Osteoblast (primary cell): Measurements from ENCODE around the gene SETD3. TPM values are rescaled to one million over a fixed set of nuclear protein-coding genes. Genes with fewer than 3 reads are reported as not detected.

Experiments used
- DNase-seq: peaks from one replicate; pipeline ENCODE4 v3.0.0; 2011; ENCODE audit warnings: low spot score, mixed read lengths; ENCODE audit not compliant: insufficient read length; ENCODE audit errors: missing footprints
- H2AFZ ChIP-seq: 2 replicates; pipeline ENCODE4 v1.6.0; 2011; ENCODE audit warnings: mild to moderate bottlenecking, low read length
- H3K27ac ChIP-seq: 2 replicates; pipeline ENCODE4 v1.5.1; 2011; ENCODE audit warnings: mild to moderate bottlenecking, low read depth, low read length, moderate library complexity
- H3K27me3 ChIP-seq: 2 replicates; pipeline ENCODE4 v1.6.0; 2012; ENCODE audit warnings: mild to moderate bottlenecking, control low read depth, inconsistent platforms, low read length, moderate library complexity; ENCODE audit not compliant: insufficient read depth
- H3K36me3 ChIP-seq: 2 replicates; pipeline ENCODE4 v1.5.1; 2011; ENCODE audit warnings: mild to moderate bottlenecking, low read length, control low read depth, moderate library complexity; ENCODE audit not compliant: insufficient read depth
- H3K4me1 ChIP-seq: 2 replicates; pipeline ENCODE4 v1.5.1; 2011; ENCODE audit warnings: mild to moderate bottlenecking, low read length, control low read depth, moderate library complexity; ENCODE audit not compliant: insufficient read depth
- H3K4me2 ChIP-seq: 2 replicates; pipeline ENCODE4 v1.6.0; 2011; ENCODE audit warnings: mild to moderate bottlenecking, low read length; ENCODE audit not compliant: insufficient read depth
- H3K4me3 ChIP-seq: fragments of 200-600 bp; sonication (generic); 3 replicates; pipeline ENCODE4 v1.5.1; 2012; ENCODE audit warnings: mild to moderate bottlenecking, low read length, inconsistent platforms; ENCODE audit not compliant: insufficient read depth
- H3K79me2 ChIP-seq: 2 replicates; pipeline ENCODE4 v1.6.0; 2012; ENCODE audit warnings: mild to moderate bottlenecking, low read length, control low read depth, inconsistent platforms; ENCODE audit not compliant: insufficient read depth
- H3K9me3 ChIP-seq: 2 replicates; pipeline ENCODE4 v1.5.1; 2011; ENCODE audit warnings: low read depth, low read length, control low read depth
- H4K20me1 ChIP-seq: 2 replicates; pipeline ENCODE4 v1.6.0; 2012; ENCODE audit warnings: mild to moderate bottlenecking, low read length, control low read depth; ENCODE audit not compliant: insufficient read depth
- CTCF ChIP-seq: IDR thresholded peaks from 2 replicates; pipeline ENCODE4 v1.5.1; 2011; ENCODE audit warnings: mild to moderate bottlenecking, low read depth, low read length, moderate library complexity; ENCODE audit errors: extremely low read depth
- total RNA-seq: library from RNA; depleted of rRNA; stranded (reverse); fragments of >200 nt; gene quantifications from 2 replicates; pipeline ENCODE4 v1.2.3, GENCODE V29; 2012

The SETD3 gene
- total RNA-seq, 1 donor: 65.1 TPM

DNA sequence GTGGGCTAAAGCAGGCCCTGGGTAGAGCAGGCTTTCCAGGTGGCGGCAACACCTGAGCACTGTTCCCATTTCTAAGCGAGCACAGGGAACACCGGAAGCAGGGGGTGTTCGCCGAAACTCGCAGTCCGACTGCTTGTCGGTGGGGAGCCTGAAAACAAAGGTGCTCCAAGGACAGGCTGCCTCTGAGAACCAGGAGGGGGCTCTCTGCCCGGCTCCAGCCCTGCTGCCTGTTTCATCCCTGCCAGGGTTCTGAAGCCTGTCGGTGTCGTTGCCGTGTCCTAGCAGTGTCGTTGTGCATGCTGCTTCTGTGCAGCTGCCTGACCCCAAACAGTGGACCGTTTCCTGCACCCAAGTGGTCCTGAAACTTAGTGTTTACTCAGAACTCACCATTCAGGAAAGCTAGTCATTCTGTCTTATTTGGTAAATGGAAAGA is 22.3 kb upstream of the SETD3 start:
- no peak for TF ChIP-seq CTCF
- Histone ChIP-seq H3K36me3 (peaks cover 85% of the 10 kb centered on the region), H3K4me1 (no peaks in the 10 kb centered on the region), H2AFZ (no peak overlapping the region), H3K4me2 (no peak overlapping the region), H4K20me1 (peaks cover 2% of the 10 kb centered on the region), H3K27me3 (no peaks in the 10 kb centered on the region), H3K4me3 (no peak overlapping the region), H3K9me3 (no peaks in the 10 kb centered on the region), H3K79me2 (peaks cover 10% of the 10 kb centered on the region), H3K27ac (no peak overlapping the region)
- no peak for DNase-seq

- Histone ChIP-seq H3K9me3 (no peaks in the 10 kb centered on the region), H3K4me1 (no peaks in the 10 kb centered on the region), H2AFZ (no peak overlapping the region), H3K4me3 (no peak overlapping the region), H3K27ac (no peak overlapping the region), H3K4me2 (no peak overlapping the region), H3K36me3 (peaks cover 81% of the 10 kb centered on the region), H3K27me3 (no peaks in the 10 kb centered on the region), H4K20me1 (peaks cover 22% of the 10 kb centered on the region), H3K79me2 (peaks cover 50% of the 10 kb centered on the region)
- DNase-seq: no peak
- no peak for TF ChIP-seq CTCF
Observed at GRCh38 chr14:99497894-99498293, 17.2 kb upstream of the SETD3 start.

DNA sequence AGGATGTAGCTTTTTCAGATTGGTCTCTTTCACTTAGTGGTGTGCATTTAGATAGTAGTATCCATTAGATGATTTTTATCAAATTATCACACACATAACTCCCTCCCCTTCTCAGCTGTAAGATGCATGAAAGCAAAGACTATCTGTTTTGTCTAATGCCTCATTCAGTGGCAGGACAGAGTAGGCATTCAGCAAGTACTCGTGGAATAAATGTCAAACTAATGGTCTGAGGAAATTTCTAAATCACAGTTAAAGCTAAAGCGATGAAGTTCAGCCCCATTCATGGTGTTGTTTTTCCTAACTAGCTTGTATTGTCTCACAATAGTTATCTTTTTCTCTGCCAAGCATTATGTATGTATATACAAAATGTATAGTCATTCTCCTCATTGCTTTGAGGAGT is 16.7 kb upstream of the SETD3 start:
- no peaks in the 10 kb centered on the region for H3K4me1 ChIP-seq
- no peak overlapping the region for H3K4me2 ChIP-seq
- H3K4me3 ChIP-seq: no peak overlapping the region
- H3K27me3 ChIP-seq: no peaks in the 10 kb centered on the region
- H4K20me1 ChIP-seq: peaks cover 23% of the 10 kb centered on the region
- TF ChIP-seq CTCF: no peak
- H3K79me2 ChIP-seq: peaks cover 56% of the 10 kb centered on the region
- H3K36me3 ChIP-seq: peaks cover 80% of the 10 kb centered on the region
- H2AFZ ChIP-seq: no peak overlapping the region
- H3K9me3 ChIP-seq: no peaks in the 10 kb centered on the region
- no peak for DNase-seq
- H3K27ac ChIP-seq: no peak overlapping the region

- TF ChIP-seq CTCF: no peak
- H3K27ac ChIP-seq: no peak overlapping the region
- H4K20me1 ChIP-seq: peaks cover 71% of the 10 kb centered on the region
- peaks cover 25% of the 10 kb centered on the region for H3K4me1 ChIP-seq
- peaks cover 87% of the 10 kb centered on the region for H3K79me2 ChIP-seq
- no peaks in the 10 kb centered on the region for H3K36me3 ChIP-seq
- no peak overlapping the region for H2AFZ ChIP-seq
- H3K9me3 ChIP-seq: no peaks in the 10 kb centered on the region
- no peak for DNase-seq
- H3K27me3 ChIP-seq: no peaks in the 10 kb centered on the region
- no peak overlapping the region for H3K4me2 ChIP-seq
- H3K4me3 ChIP-seq: no peak overlapping the region
Observed at GRCh38 chr14:99484106-99484505, 3.4 kb upstream of the SETD3 start.
